PC-3 (cell line): ENCODE data around the gene CHML. TPM values are rescaled to one million over a fixed set of nuclear protein-coding genes. Genes with fewer than 3 reads are reported as not detected.

Experiments used
- ATAC-seq: fragments of 200-7000 bp; cut with Tn5 transposase; 2 replicates; pipeline ENCODE4 v1.9.1; 2020; ENCODE audit warnings: mild to moderate bottlenecking, moderate library complexity
- BruUV-seq: library from RNA; stranded (reverse); fragments of 400-500 nt; replicated peaks from 2 replicates; lab custom pipeline; 2021; lab: Mats Ljungman, UMichigan
- CTCF ChIA-PET: fragments of 300-600 bp; sonication (Branson Sonifier 250); formaldehyde crosslinking; loops from one replicate; lab custom pipeline; 2022; ENCODE audit warnings: antibody characterized with exemption; lab: Charles Lee
- POLR2A ChIA-PET: fragments of 300-600 bp; sonication (Branson Sonifier 250); formaldehyde crosslinking; loops from one replicate; lab custom pipeline; 2022; ENCODE audit warnings: antibody characterized with exemption; ENCODE audit not compliant: unreplicated experiment; lab: Charles Lee
- DNase-seq: peaks from one replicate; pipeline ENCODE4 v3.0.0-alpha.2; 2015
- H2AFZ ChIP-seq: fragments of 300-600 bp; sonication (generic); 2 replicates; pipeline ENCODE4 v1.6.0; 2016; ENCODE audit warnings: antibody characterized with exemption, low read length
- H3F3A ChIP-seq: fragments of 300-600 bp; sonication (generic); one replicate; pipeline ENCODE4 v1.6.0; 2017; ENCODE audit warnings: antibody characterized with exemption, low read length, control low read depth, mild to moderate bottlenecking; ENCODE audit not compliant: unreplicated experiment
- H3K27ac ChIP-seq: fragments of 300-600 bp; sonication (generic); 2 replicates; pipeline ENCODE4 v1.5.1; 2016; ENCODE audit warnings: mild to moderate bottlenecking, low read length
- H3K27me3 ChIP-seq: fragments of 300-600 bp; sonication (generic); 2 replicates; pipeline ENCODE4 v1.6.1; 2016; ENCODE audit warnings: low read length, mixed read lengths
- H3K36me3 ChIP-seq: fragments of 300-600 bp; sonication (generic); 2 replicates; pipeline ENCODE4 v1.6.1; 2016; ENCODE audit warnings: low read depth, mixed run types, low read length, mixed read lengths
- H3K4me1 ChIP-seq: fragments of 300-600 bp; sonication (generic); 2 replicates; pipeline ENCODE4 v1.5.1; 2016; ENCODE audit warnings: low read length; ENCODE audit not compliant: insufficient read depth
- H3K4me2 ChIP-seq: fragments of 300-600 bp; sonication (generic); 2 replicates; pipeline ENCODE4 v1.6.0; 2016; ENCODE audit warnings: low read length
- H3K4me3 ChIP-seq: fragments of 300-600 bp; sonication (generic); 2 replicates; pipeline ENCODE4 v1.5.1; 2016; ENCODE audit warnings: mild to moderate bottlenecking, low read length, mixed read lengths
- H3K79me2 ChIP-seq: fragments of 300-600 bp; sonication (generic); 2 replicates; pipeline ENCODE4 v1.6.1; 2017; ENCODE audit warnings: low read length, mixed read lengths
- H3K9ac ChIP-seq: fragments of 300-600 bp; sonication (generic); 2 replicates; pipeline ENCODE4 v1.6.0; 2016; ENCODE audit warnings: mild to moderate bottlenecking, low read length
- H3K9me2 ChIP-seq: fragments of 300-600 bp; sonication (generic); replicated peaks from 2 replicates; pipeline ENCODE4 v1.6.1; 2016; ENCODE audit warnings: mixed run types, low read length, mixed read lengths
- H3K9me3 ChIP-seq: fragments of 300-600 bp; sonication (generic); 2 replicates; pipeline ENCODE4 v1.6.1; 2016; ENCODE audit warnings: low read length, mixed read lengths
- H4K20me1 ChIP-seq: fragments of 300-600 bp; sonication (generic); 2 replicates; pipeline ENCODE4 v1.6.1; 2016; ENCODE audit warnings: low read length, mixed read lengths
- EZH2 ChIP-seq: fragments of 300-600 bp; sonication (generic); IDR thresholded peaks from one replicate; pipeline ENCODE4 v1.6.1; 2017; ENCODE audit warnings: antibody characterized with exemption, mild to moderate bottlenecking, low read length; ENCODE audit not compliant: unreplicated experiment
- EZH2phosphoT487 ChIP-seq: fragments of 300-600 bp; sonication (generic); IDR thresholded peaks from 2 replicates; pipeline ENCODE4 v1.6.1; 2018; ENCODE audit warnings: mild to moderate bottlenecking, antibody characterized with exemption, low read length, borderline replicate concordance
- intact Hi-C: fragments of 100-400 bp; cut with micrococcal nuclease; formaldehyde crosslinking; loops from 2 replicates; pipeline ENCODE4 v1.9.0; 2023
- total RNA-seq: library from RNA; depleted of rRNA; stranded (reverse); fragments of >200 nt; gene quantifications from 2 replicates; pipeline ENCODE4 v1.2.3, GENCODE V29; 2014
- TF ChIP-seq, protein P1 (sequence below): fragments of 300-600 bp; sonication (generic); conservative IDR thresholded peaks from 2 replicates; pipeline ENCODE4 v1.5.1; 2017; ENCODE audit warnings: antibody characterized with exemption, low read depth, mild to moderate bottlenecking, low read length

The CHML gene
- total RNA-seq, 1 experiment from 2014 or later: 68.6 TPM

GRCh38 chr1:241607497-241607896 is 32.7 kb downstream of the CHML start:
- Histone ChIP-seq H3K79me2 (no peaks in the 10 kb centered on the region), H3K4me2 (peak overlapping the region; percentile 71), H3K27ac (peak overlapping the region; percentile 88), H3F3A (peaks cover 9% of the 10 kb centered on the region), H3K9me2 (no peaks in the 10 kb centered on the region), H4K20me1 (no peaks in the 10 kb centered on the region), H3K9me3 (no peaks in the 10 kb centered on the region), H3K9ac (peak overlapping the region; percentile 68), H3K4me3 (no peak overlapping the region), H3K27me3 (no peaks in the 10 kb centered on the region), H3K4me1 (peaks cover 96% of the 10 kb centered on the region), H2AFZ (no peak overlapping the region), H3K36me3 (no peaks in the 10 kb centered on the region)
- ATAC-seq: no peak
- DNase-seq: no peak
- no peak for TF ChIP-seq EZH2
- TF ChIP-seq, protein P1, sequence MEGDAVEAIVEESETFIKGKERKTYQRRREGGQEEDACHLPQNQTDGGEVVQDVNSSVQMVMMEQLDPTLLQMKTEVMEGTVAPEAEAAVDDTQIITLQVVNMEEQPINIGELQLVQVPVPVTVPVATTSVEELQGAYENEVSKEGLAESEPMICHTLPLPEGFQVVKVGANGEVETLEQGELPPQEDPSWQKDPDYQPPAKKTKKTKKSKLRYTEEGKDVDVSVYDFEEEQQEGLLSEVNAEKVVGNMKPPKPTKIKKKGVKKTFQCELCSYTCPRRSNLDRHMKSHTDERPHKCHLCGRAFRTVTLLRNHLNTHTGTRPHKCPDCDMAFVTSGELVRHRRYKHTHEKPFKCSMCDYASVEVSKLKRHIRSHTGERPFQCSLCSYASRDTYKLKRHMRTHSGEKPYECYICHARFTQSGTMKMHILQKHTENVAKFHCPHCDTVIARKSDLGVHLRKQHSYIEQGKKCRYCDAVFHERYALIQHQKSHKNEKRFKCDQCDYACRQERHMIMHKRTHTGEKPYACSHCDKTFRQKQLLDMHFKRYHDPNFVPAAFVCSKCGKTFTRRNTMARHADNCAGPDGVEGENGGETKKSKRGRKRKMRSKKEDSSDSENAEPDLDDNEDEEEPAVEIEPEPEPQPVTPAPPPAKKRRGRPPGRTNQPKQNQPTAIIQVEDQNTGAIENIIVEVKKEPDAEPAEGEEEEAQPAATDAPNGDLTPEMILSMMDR: no peak
- TF ChIP-seq EZH2phosphoT487: no peak
- intact Hi-C loops: no loop called here
- BruUV-seq: no TSS peak
- ChIA-PET POLR2A (no interaction called here), CTCF (no interaction called here)

DNA sequence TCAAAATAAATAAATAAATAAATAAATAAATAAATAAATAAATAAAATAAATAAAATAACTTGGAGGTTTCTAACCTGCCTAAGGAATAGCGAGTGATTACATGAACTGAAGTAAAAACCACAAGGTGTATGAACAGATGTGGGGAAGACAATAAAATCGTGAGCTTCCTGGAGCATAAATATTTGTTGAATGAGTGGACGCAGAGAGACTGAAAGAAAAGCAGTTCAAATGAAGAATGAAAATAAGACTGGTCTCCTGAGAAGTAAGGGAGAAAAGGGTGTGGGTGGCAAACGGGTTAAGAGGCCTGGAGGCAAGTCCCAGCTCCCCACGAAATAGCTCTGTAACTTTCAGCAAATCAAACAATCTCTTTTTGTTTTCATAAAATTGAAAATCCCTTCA is 33.6 kb downstream of the CHML start:
- CTCF ChIA-PET: interaction anchor here (0.5 to 0.9 kb wide), 4 partner anchors 9 to 74 kb away, joined by 3 to 9 read pairs (median 4); no protein-coding TSS in a partner anchor
- POLR2A ChIA-PET: interaction anchor here (0.6 to 1.0 kb wide), 5 partner anchors 9 to 297 kb away, joined by 3 to 6 read pairs (median 3); no protein-coding TSS in a partner anchor
- Histone ChIP-seq H4K20me1 (no peaks in the 10 kb centered on the region), H3K9me3 (no peaks in the 10 kb centered on the region), H3K27ac (peak overlapping the region; percentile 88), H3K27me3 (no peaks in the 10 kb centered on the region), H3K4me3 (peak overlapping the region; percentile 20; the same call in 1 of the 2 replicates), H3K79me2 (no peaks in the 10 kb centered on the region), H3K9me2 (no peaks in the 10 kb centered on the region), H3F3A (peaks cover 9% of the 10 kb centered on the region), H3K4me2 (peak overlapping the region; percentile 71), H2AFZ (peak overlapping the region; percentile 11; the same call in 1 of the 2 replicates), H3K36me3 (no peaks in the 10 kb centered on the region), H3K9ac (peak overlapping the region; percentile 74), H3K4me1 (peaks cover 86% of the 10 kb centered on the region)
- DNase-seq (peak; percentile 99), ATAC-seq (peak; percentile 68)
- no TSS peak for BruUV-seq
- no peak for TF ChIP-seq EZH2
- intact Hi-C loops: loop anchor here (1.0 kb wide), 2 partner anchors 13 to 75 kb away; no protein-coding TSS in a partner anchor

- no peaks in the 10 kb centered on the region for H3K9me3 ChIP-seq
- BruUV-seq: no TSS peak
- intact Hi-C loops: no loop called here
- H3K9me2 ChIP-seq: no peaks in the 10 kb centered on the region
- CTCF ChIA-PET: interaction anchor here (0.6 to 1.3 kb wide), 7 partner anchors 14 to 412 kb away, joined by 3 to 13 read pairs (median 4); partner anchors contain the start of gene KMO
- POLR2A ChIA-PET: interaction anchor here (0.5 to 0.6 kb wide), 2 partner anchors 35 to 85 kb away, joined by 11 to 16 read pairs; no protein-coding TSS in a partner anchor
- H3K79me2 ChIP-seq: no peaks in the 10 kb centered on the region
- H2AFZ ChIP-seq: no peak overlapping the region
- no peaks in the 10 kb centered on the region for H4K20me1 ChIP-seq
- no peaks in the 10 kb centered on the region for H3K36me3 ChIP-seq
- TF ChIP-seq EZH2phosphoT487 (no peak), EZH2 (no peak)
- TF ChIP-seq, protein P1: peak; percentile 99
- peaks cover 74% of the 10 kb centered on the region for H3K4me1 ChIP-seq
- H3K9ac ChIP-seq: peak overlapping the region; percentile 74
- peak overlapping the region; percentile 67 for H3K4me2 ChIP-seq
- no peak overlapping the region for H3K4me3 ChIP-seq
- H3K27ac ChIP-seq: peak overlapping the region; percentile 88
- no peaks in the 10 kb centered on the region for H3K27me3 ChIP-seq
- peak; percentile 34 for ATAC-seq
- peak; percentile 98 for DNase-seq
- peaks cover 9% of the 10 kb centered on the region for H3F3A ChIP-seq
Measured at GRCh38 chr1:241605146-241605805, 34.9 kb downstream of the CHML start.
